ENCODE data around the gene CHKA. TPM values are rescaled to one million over a fixed set of nuclear protein-coding genes. Genes with fewer than 3 reads are reported as not detected.
A peak's percentile ranks its signal among the peaks of the same experiment; 100 is the strongest.

CHKA gene
- total RNA-seq, 4 donors from 2014 or later = 7.8 to 21.4 (median 15.3) TPM

GRCh38 chr11:68014947-68015447 lies 106.2 kb downstream of the CHKA start:
- Histone ChIP-seq H3K9me3 (no peaks in the 10 kb centered on the region), H3K4me1 (peaks cover 66% of the 10 kb centered on the region), H3K36me3 (no peaks in the 10 kb centered on the region), H3K27ac (peak overlapping the region; percentile 19), H3K4me3 (no peak overlapping the region), H3K27me3 (no peaks in the 10 kb centered on the region)
- TF ChIP-seq POLR2AphosphoS5 (IDR thresholded peaks at IDR 0.05) = no peak
- no peak for TF ChIP-seq CTCF (IDR thresholded peaks at IDR 0.05)
- no peak for TF ChIP-seq POLR2A (IDR thresholded peaks at IDR 0.05)
- no peak for TF ChIP-seq EP300 (IDR thresholded peaks at IDR 0.05)
- WGBS = 31% methylated on average over 4 of the region's 19 CpGs
- no peak for DNase-seq (ENCODE audit: low spot score in 2 of 2)

- no peak overlapping the region for H3K4me3 ChIP-seq
- no peaks in the 10 kb centered on the region for H3K36me3 ChIP-seq
- DNase-seq (ENCODE audit: low spot score in 2 of 2) = no peak
- H3K4me1 ChIP-seq = peaks cover 68% of the 10 kb centered on the region
- H3K27me3 ChIP-seq = no peaks in the 10 kb centered on the region
- H3K9me3 ChIP-seq = no peaks in the 10 kb centered on the region
- TF ChIP-seq POLR2A (IDR thresholded peaks at IDR 0.05) = no peak
- no peak for TF ChIP-seq POLR2AphosphoS5 (IDR thresholded peaks at IDR 0.05)
- no peak for TF ChIP-seq EP300 (IDR thresholded peaks at IDR 0.05)
- no peak for TF ChIP-seq CTCF (IDR thresholded peaks at IDR 0.05)
- peak overlapping the region; percentile 19 for H3K27ac ChIP-seq
- WGBS = 22% methylated on average over 11 of the region's 16 CpGs
Observed at GRCh38 chr11:68014157-68014946, 106.8 kb downstream of the CHKA start.

GRCh38 chr11:68013611-68014156 lies 107.5 kb downstream of the CHKA start:
- no peak overlapping the region for H3K27ac ChIP-seq
- 79% methylated on average over 6 of the region's 14 CpGs for WGBS
- no peak overlapping the region for H3K4me3 ChIP-seq
- H3K4me1 ChIP-seq = peaks cover 75% of the 10 kb centered on the region
- no peak for DNase-seq (ENCODE audit: low spot score in 2 of 2)
- H3K9me3 ChIP-seq = no peaks in the 10 kb centered on the region
- H3K36me3 ChIP-seq = no peaks in the 10 kb centered on the region
- H3K27me3 ChIP-seq = no peaks in the 10 kb centered on the region
- TF ChIP-seq POLR2A (IDR thresholded peaks at IDR 0.05) (no peak), POLR2AphosphoS5 (IDR thresholded peaks at IDR 0.05) (no peak), CTCF (IDR thresholded peaks at IDR 0.05) (no peak), EP300 (IDR thresholded peaks at IDR 0.05) (no peak)

DNA sequence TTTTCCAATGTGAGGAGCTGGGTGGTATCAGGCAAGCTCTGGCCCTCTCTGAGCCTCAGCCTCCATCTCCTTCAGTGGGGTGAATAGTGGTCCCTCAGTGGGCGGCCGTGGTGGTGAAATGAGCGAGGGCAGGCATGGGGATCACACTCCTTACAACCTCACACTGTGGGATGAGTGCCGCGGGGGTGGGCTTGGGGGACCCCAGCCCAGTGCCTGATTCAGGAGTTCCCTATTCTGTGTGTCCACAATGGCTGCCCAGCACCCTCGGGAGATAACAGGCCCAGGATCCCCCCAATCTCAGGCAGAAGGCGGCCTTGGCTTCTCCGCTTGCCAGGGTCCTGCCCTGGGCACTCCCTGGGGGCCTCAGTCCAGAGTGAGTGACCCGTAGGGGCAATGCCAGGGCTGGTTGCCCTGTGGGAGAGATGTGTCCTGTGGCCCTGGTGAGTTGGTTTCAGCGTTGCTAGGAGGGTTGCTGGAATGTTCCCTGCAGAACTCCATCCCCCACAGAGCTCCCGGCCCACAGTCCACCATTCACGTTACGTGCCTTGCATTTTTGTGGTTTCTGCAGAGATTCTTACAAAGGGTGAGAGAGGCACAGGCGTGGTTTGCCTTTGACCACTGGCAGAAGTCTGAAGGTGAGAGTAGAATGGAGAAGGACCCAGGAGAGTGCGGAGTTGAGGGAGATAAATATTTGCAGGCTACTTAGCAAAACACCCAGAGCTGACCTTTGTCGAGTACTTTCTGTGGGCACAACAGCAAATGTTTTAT lies 108.2 kb downstream of the CHKA start:
- H3K27ac ChIP-seq = peak overlapping the region; percentile 0
- no peaks in the 10 kb centered on the region for H3K9me3 ChIP-seq
- DNase-seq (ENCODE audit: low spot score in 2 of 2) = no peak
- 63% methylated on average over 12 of the region's 16 CpGs for WGBS
- TF ChIP-seq POLR2A (IDR thresholded peaks at IDR 0.05) (no peak), POLR2AphosphoS5 (IDR thresholded peaks at IDR 0.05) (no peak), EP300 (IDR thresholded peaks at IDR 0.05) (no peak), CTCF (IDR thresholded peaks at IDR 0.05) (no peak)
- no peaks in the 10 kb centered on the region for H3K36me3 ChIP-seq
- H3K4me3 ChIP-seq = no peak overlapping the region
- peaks cover 79% of the 10 kb centered on the region for H3K4me1 ChIP-seq
- H3K27me3 ChIP-seq = no peaks in the 10 kb centered on the region

Data from suprapubic skin (tissue), 4 donors.